H9 (cell line): Measurements from ENCODE around the gene CDH22. TPM values are rescaled to one million over a fixed set of nuclear protein-coding genes. Genes with fewer than 3 reads are reported as not detected.

Experiments
- DNase-seq: peaks from one replicate; pipeline ENCODE4 v3.0.0-alpha.2; 2017
- H2AFZ ChIP-seq: one replicate; pipeline ENCODE4 v1.6.1; 2013; ENCODE audit warnings: mild to moderate bottlenecking, low read length, control low read depth, moderate library complexity
- H2AK5ac ChIP-seq: 2 replicates; pipeline ENCODE4 v1.6.1; 2013; ENCODE audit warnings: low read length, control low read depth, mixed read lengths; ENCODE audit not compliant: insufficient read length
- H2BK120ac ChIP-seq: one replicate; pipeline ENCODE4 v1.6.1; 2013; ENCODE audit warnings: low read depth, mild to moderate bottlenecking, low read length, control low read depth, inconsistent platforms; ENCODE audit not compliant: poor library complexity, severe bottlenecking
- H2BK12ac ChIP-seq: 2 replicates; pipeline ENCODE4 v1.6.1; 2013; ENCODE audit warnings: low read length, control low read depth, mixed read lengths, low read depth; ENCODE audit not compliant: insufficient read length
- H2BK15ac ChIP-seq: 2 replicates; pipeline ENCODE4 v1.6.1; 2013; ENCODE audit warnings: low read depth, low read length, control low read depth
- H2BK20ac ChIP-seq: one replicate; pipeline ENCODE4 v1.6.1; 2013; ENCODE audit warnings: low read depth, mild to moderate bottlenecking, low read length, control low read depth, inconsistent platforms; ENCODE audit not compliant: poor library complexity, severe bottlenecking
- H2BK5ac ChIP-seq: 2 replicates; pipeline ENCODE4 v1.6.1; 2013; ENCODE audit warnings: low read length, control low read depth, mixed read lengths; ENCODE audit not compliant: insufficient read length
- H3K14ac ChIP-seq: 2 replicates; pipeline ENCODE4 v1.6.1; 2013; ENCODE audit warnings: low read length, control low read depth; ENCODE audit not compliant: insufficient read depth
- H3K18ac ChIP-seq: 2 replicates; pipeline ENCODE4 v1.6.1; 2013; ENCODE audit warnings: low read depth, mild to moderate bottlenecking, mixed read lengths, low read length, control low read depth; ENCODE audit not compliant: insufficient read length
- H3K23ac ChIP-seq: 2 replicates; pipeline ENCODE4 v1.6.1; 2013; ENCODE audit warnings: low read length, control low read depth, mixed read lengths, low read depth; ENCODE audit not compliant: insufficient read length
- H3K23me2 ChIP-seq: 2 replicates; pipeline ENCODE4 v1.6.1; 2013; ENCODE audit warnings: low read depth, mild to moderate bottlenecking, mixed read lengths, low read length, control low read depth; ENCODE audit not compliant: insufficient read length, poor library complexity, severe bottlenecking
- H3K27ac ChIP-seq: 2 replicates; pipeline ENCODE4 v1.5.1; 2013; ENCODE audit warnings: low read length, control low read depth, mixed read lengths, low read depth; ENCODE audit not compliant: insufficient read length
- H3K27me3 ChIP-seq: 2 replicates; pipeline ENCODE4 v1.6.1; 2013; ENCODE audit warnings: low read length, control low read depth, inconsistent platforms; ENCODE audit not compliant: insufficient read depth
- H3K4ac ChIP-seq: 2 replicates; pipeline ENCODE4 v1.6.1; 2013; ENCODE audit warnings: low read depth, mild to moderate bottlenecking, control low read depth, inconsistent platforms, low read length, moderate library complexity
- H3K4me1 ChIP-seq: 2 replicates; pipeline ENCODE4 v1.6.1; 2013; ENCODE audit warnings: low read length, control low read depth, inconsistent platforms; ENCODE audit not compliant: insufficient read depth
- H3K4me2 ChIP-seq: 2 replicates; pipeline ENCODE4 v1.6.1; 2013; ENCODE audit warnings: low read length, control low read depth, mixed read lengths; ENCODE audit not compliant: insufficient read length, insufficient read depth
- H3K56ac ChIP-seq: 2 replicates; pipeline ENCODE4 v1.6.1; 2013; ENCODE audit warnings: low read depth, mild to moderate bottlenecking, mixed read lengths, low read length, control low read depth; ENCODE audit not compliant: insufficient read length
- H3K79me1 ChIP-seq: 2 replicates; pipeline ENCODE4 v1.6.1; 2013; ENCODE audit warnings: low read depth, mild to moderate bottlenecking, moderate library complexity, low read length, control low read depth, inconsistent platforms; ENCODE audit not compliant: insufficient read depth, poor library complexity, severe bottlenecking
- H3K79me2 ChIP-seq: 2 replicates; pipeline ENCODE4 v1.6.1; 2013; ENCODE audit warnings: low read length, control low read depth, inconsistent platforms; ENCODE audit not compliant: insufficient read depth
- H3K9ac ChIP-seq: 2 replicates; pipeline ENCODE4 v1.6.1; 2013; ENCODE audit warnings: low read length, control low read depth, mixed read lengths; ENCODE audit not compliant: insufficient read length; ENCODE audit errors: extremely low read depth
- H3K9me3 ChIP-seq: one replicate; pipeline ENCODE4 v1.6.1; 2013; ENCODE audit warnings: low read depth, low read length, inconsistent platforms; ENCODE audit not compliant: control insufficient read depth
- H3T11ph ChIP-seq: one replicate; pipeline ENCODE4 v1.6.1; 2013; ENCODE audit warnings: mild to moderate bottlenecking, low read length, control low read depth, inconsistent platforms
- H4K20me1 ChIP-seq: one replicate; pipeline ENCODE4 v1.6.1; 2013; ENCODE audit not compliant: control insufficient read depth, insufficient read length, insufficient read depth
- H4K5ac ChIP-seq: 2 replicates; pipeline ENCODE4 v1.6.1; 2013; ENCODE audit warnings: low read depth, mild to moderate bottlenecking, mixed read lengths, low read length, control low read depth; ENCODE audit not compliant: insufficient read length
- H4K8ac ChIP-seq: replicated peaks from 2 replicates; pipeline ENCODE4 v1.6.1; 2013; ENCODE audit warnings: low read length, control low read depth, mixed read lengths, low read depth; ENCODE audit not compliant: insufficient read length
- H4K91ac ChIP-seq: 2 replicates; pipeline ENCODE4 v1.6.1; 2013; ENCODE audit warnings: low read depth, mild to moderate bottlenecking, moderate library complexity, mixed read lengths, low read length, control low read depth; ENCODE audit not compliant: insufficient read length
- H3K27ac Mint-ChIP-seq, 3 experiments: 2 replicates in 2 of 3; 3 replicates in 1 of 3; pipeline ENCODE4 v1.8.0; 2020 to 2021; ENCODE audit warnings: mixed read lengths in 3 of 3, mild to moderate bottlenecking in 1 of 3, moderate library complexity in 1 of 3
- H3K27me3 Mint-ChIP-seq: 2 replicates; pipeline ENCODE4 v1.8.0; 2021; ENCODE audit warnings: low read depth, mild to moderate bottlenecking, moderate library complexity, mixed read lengths
- H3K36me3 Mint-ChIP-seq, 3 experiments: 2 replicates in 2 of 3; 3 replicates in 1 of 3; pipeline ENCODE4 v1.8.0; 2020 to 2021; ENCODE audit warnings: low read depth in 3 of 3, mixed read lengths in 3 of 3; ENCODE audit not compliant: insufficient read depth in 1 of 3
- H3K4me1 Mint-ChIP-seq, 2 experiments: 2 replicates each; pipeline ENCODE4 v1.8.0; 2020; ENCODE audit warnings: mixed read lengths in 2 of 2
- H3K4me3 Mint-ChIP-seq, 2 experiments: 2 replicates in 1 of 2; 3 replicates in 1 of 2; pipeline ENCODE4 v1.8.0; 2020 to 2021; ENCODE audit warnings: mild to moderate bottlenecking in 2 of 2, mixed read lengths in 2 of 2, moderate library complexity in 1 of 2
- H3K9me3 Mint-ChIP-seq, 2 experiments: 2 replicates in 1 of 2; 3 replicates in 1 of 2; pipeline ENCODE4 v1.8.0; 2020; ENCODE audit warnings: mild to moderate bottlenecking in 2 of 2, mixed read lengths in 2 of 2, moderate library complexity in 1 of 2
- CTCF ChIP-seq: fragments of 200-600 bp; sonication (generic); conservative IDR thresholded peaks from 3 replicates; pipeline ENCODE4 v1.8.0; 2021; ENCODE audit warnings: antibody characterized with exemption, mild to moderate bottlenecking
- WGBS: extraction: QIAGEN DNeasy Blood & Tissue Kit; methylation state at CpG from one replicate; pipeline ENCODE4 v1.1.7; 2013; ENCODE audit warnings: missing lambda C conversion rate, low lambda C conversion rate, mixed read lengths; ENCODE audit not compliant: insufficient read length; ENCODE audit errors: extremely low coverage; 5-methylcytosine and 5-hydroxymethylcytosine counted together
- total RNA-seq: library from RNA; stranded (reverse); gene quantifications from 2 replicates; pipeline ENCODE4 v1.2.1, GENCODE V29; 2021

The CDH22 gene
- total RNA-seq, 1 experiment from 2014 or later, result not detected

- Mint-ChIP-seq H3K27me3 (peaks cover 23% of the 10 kb centered on the region), H3K9me3 (no peaks in the 10 kb centered on the region; a peak in 1 of 5 replicates), H3K4me1 (peaks cover 27 to 45% of the 10 kb centered on the region in 2 experiments), H3K27ac (no peak overlapping the region), H3K36me3 (no peaks in the 10 kb centered on the region), H3K4me3 (no peak overlapping the region)
- Histone ChIP-seq H3K79me1 (no peaks in the 10 kb centered on the region), H3T11ph (no peak overlapping the region), H3K4me1 (no peaks in the 10 kb centered on the region), H2BK15ac (no peak overlapping the region), H3K23ac (no peak overlapping the region), H2BK5ac (no peak overlapping the region), H3K79me2 (no peaks in the 10 kb centered on the region), H4K5ac (no peak overlapping the region), H3K27ac (no peak overlapping the region), H3K27me3 (no peaks in the 10 kb centered on the region), H3K18ac (no peak overlapping the region), H3K9me3 (no peaks in the 10 kb centered on the region), H4K20me1 (no peaks in the 10 kb centered on the region), H3K4ac (no peak overlapping the region), H3K56ac (no peak overlapping the region), H2BK120ac (no peak overlapping the region), H4K91ac (no peak overlapping the region), H3K23me2 (no peaks in the 10 kb centered on the region), H2BK12ac (no peak overlapping the region), H3K14ac (peak overlapping the region; percentile 25; the same call in 1 of the 2 replicates), H3K4me2 (no peak overlapping the region), H2AK5ac (no peak overlapping the region), H4K8ac (no peak overlapping the region), H2AFZ (no peak overlapping the region), H2BK20ac (no peak overlapping the region), H3K9ac (no peak overlapping the region)
- no CpG with 5 or more reads among the region's 8 CpGs for WGBS
- no peak for TF ChIP-seq CTCF
- DNase-seq, result no peak
These were observed 168.9 kb downstream of the CDH22 start for GRCh38 chr20:46139266-46139889.
